Retina (tissue), 1 donor: ENCODE measurements around the gene TMEM123.
"Not testable (repeated sequence)": the region's sequence is repeated elsewhere in the genome, so short reads cannot be mapped to it uniquely, and the experiment has no call there.

Source experiments
- DNase-seq: peaks from one replicate; pipeline ENCODE4 v3.0.0-alpha.2; 2016

Gene TMEM123

DNA sequence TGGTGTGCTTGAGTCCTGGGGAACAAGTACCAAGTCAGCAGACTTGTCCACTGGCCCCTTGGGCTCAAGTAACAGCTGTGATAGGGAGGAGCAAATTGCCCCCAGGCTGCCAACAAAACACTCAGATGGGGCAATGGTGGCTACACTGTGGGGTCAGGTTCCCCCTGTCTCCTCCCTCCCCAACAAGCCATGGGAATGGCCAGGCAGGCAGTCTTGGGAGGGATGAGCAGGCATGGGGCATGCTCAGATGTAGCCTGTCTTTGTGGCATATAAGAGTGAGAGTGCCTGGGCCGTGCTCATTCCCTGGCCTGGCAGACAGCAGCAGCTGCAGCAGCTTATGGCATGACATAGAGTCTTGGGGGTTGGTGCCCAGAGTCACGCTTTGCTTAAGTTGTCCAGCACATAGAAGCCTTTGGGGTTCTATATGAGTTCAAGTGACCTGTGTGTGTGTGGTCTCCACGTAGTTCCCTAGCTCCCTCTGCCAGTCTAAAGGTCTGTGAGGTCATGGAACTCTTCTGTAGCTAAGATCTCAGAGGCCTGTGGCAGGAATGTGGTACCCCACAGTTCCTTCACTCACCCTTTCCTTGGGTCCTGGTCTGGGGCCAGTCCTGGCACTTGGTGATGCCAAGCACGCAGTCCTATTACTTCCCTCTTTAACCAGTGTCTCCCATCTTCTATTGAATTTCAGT lies 60.9 kb downstream of the TMEM123 start:
- DNase-seq, result no peak

DNA sequence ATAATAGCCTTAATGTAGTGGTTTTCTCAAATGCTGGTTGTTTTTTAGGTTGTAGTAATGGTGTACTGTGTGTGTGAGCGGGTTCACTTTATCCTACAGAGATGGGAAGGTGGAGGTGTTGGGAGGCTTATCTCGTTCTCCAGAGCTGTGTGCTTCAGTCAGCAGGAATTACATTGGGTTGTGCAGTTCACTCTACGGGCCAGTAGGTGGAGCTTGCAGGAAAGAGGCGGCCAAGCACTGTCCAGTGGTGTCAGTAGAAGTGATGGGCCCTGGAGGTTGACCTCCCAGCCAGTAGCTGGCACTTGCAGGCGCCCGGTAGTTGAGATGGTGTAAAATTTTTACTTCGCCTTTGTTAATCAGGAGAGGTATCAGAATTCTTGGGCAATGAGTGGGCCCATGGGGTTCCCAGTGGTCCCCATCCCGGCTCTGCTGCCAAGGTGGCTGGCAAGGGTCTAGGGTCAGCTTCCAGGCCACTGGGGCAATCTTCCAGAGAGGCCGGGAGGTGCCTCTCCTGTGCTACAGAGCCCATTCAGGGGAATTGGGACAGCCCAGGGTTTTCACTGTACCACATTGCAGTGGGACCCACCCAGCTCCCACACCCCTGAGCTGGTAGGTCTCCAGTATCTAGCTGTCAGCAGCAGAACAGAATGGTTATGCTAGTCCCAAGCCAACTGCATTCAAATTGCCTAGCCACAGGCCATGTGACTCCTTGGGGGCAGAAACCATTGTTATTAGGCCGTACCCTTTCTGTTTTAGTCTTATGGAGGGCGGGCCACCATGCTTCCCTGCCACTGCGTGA lies 61.7 kb downstream of the TMEM123 start:
- DNase-seq, result peak; percentile 67

DNA sequence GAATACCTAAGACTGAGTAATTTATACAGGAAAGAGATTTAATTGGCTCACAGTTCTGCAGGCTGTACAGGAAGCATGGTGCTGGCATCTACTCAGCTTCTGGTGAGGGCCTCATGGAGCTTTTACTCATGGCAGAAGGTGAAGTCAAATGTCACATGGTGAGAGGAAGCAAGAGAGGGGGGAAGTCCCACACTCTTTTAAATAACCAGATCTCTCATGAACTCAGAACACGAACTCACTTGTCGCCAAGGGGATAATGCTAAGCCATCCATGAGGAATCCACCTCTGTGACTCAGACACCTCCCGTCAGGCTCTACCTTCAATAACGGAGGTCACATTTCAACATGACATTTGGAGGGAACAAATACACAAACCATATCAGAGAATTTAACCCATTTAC lies 63.3 kb downstream of the TMEM123 start:
- no peak for DNase-seq

DNA sequence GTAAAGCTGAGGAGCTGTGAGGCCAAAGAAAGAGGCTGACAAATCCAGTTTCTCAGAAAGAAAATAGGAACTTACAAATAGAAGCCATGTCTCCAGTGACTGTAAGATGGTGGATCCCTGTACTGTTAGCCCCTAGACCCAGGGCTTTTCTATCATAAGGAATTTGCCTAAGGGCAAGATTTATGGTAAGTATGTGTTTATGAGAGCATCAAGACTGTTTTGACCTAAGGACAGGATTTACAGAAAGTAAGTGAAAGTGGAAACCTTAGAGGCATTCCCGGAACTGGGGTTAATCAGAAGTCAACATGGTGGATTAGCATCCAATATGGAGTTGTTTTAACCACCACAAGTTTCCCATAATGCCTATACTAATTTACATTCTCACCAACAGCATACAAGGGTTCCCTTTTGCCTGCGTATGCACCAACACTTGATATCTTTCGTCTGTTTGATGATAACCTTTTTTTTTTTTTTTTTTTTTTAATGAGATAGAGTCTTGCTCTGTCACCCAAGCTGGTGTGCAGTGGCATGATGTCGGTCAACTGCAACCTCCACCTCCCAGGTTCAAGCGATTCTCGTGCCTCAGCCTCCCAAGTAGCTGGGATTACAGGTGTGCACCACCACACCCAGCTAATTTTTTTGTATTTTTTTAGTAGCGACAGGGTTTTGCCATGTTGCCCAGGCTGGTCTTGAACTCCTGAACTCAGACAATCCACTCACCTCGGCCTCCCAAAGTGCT lies 65.4 kb downstream of the TMEM123 start:
- no peak for DNase-seq

DNA sequence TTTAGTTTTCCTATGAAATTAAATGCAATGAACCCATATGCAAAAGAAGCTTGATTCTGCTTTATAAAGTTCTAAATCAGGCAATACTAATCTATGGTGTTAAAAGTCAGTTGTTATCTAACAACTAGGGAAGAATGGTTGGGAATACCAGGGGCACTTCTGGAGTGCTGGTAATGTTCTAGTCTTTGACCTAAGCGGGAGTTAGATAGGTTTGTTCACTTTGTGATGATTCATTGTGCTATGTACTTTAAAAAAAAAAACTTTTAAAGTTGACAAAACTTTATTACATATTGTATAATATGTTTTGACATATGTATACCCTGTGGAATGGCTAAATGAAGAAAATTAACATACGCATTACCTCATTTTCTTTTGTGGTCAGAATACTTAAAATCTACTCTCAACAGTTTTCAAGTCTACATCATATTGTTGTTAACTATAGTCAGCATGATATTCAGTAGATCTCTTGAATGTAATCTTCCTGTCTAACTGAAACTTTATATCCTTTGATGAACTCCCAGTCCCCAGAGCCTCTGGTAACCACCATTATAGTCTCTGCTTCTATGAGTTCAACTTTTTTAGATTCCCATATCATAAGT lies 66.3 kb downstream of the TMEM123 start:
- DNase-seq, result no peak

DNA sequence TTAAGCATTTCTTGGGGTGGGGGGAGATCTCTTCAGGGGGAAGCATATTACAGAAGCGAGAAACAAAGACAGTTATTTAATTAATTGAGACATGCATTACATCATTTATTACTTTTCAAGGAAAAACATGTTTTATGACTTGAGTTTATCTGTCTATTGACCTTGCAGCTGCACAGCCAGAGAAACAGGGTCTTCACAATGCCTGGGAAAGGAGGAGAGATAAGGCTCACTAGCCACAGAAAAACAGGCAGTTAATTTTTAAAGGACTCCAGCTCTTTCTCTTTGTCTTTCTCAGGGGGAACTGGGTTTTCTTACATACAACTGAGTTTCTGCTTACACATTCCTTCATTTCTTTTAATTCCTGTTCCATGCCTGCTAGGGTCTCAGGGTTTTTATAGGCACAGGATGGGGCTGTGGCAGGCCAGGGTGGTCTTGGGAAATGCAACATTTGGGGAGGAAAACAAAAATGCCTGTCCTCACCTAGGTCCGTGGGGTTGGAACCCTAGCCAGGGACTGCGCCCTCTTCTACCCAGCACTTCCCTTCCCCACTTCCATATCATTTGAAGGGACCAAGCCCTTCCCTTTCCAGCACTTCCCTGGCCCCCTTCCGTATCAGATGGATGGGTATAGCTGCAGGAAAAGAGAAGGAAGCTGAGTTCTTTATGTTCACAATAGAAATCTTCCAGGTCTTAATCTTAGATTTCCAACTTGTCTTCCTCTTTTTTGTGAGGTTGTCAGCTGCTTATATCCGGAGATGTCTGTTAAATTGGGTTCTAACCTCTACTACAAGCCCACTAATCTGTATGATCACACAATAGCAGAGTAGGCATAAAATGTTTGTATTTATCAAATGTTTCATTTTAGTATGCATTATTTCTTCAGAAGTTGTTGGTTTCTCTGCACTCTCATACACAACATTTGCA lies 67.2 kb downstream of the TMEM123 start:
- no peak for DNase-seq

DNA sequence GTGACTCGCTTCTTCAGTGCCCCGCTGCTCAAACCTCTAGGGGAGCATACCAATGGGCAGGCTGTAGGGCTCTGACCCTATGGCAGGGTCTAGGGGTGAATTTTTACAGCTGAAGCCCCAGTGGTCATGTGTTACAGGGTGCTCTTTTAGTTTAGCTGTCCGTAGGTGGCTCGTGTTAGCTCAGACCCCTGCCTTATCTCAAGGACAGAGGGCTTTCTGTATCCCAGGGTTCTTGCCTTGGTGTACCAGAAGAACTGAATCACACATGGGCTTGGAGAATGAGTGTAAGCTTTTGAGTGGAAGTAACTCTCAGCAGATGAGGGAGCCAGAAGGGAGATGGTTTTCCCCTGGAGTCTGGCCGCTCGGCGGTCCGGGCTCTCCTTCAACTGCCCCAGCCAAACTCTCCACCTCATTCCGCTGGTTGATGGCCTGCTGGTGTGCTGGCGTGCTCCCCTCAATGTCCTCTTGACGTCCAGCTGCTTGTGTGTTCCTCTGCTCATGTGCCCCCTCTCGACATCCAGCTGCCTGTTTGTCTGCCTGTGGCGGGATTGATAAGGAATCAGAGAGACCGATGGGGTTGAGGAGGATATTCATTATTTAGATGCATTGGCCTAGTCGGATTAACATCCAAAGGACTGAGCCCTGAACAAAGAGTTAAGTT lies 68.0 kb downstream of the TMEM123 start:
- no peak for DNase-seq

DNA sequence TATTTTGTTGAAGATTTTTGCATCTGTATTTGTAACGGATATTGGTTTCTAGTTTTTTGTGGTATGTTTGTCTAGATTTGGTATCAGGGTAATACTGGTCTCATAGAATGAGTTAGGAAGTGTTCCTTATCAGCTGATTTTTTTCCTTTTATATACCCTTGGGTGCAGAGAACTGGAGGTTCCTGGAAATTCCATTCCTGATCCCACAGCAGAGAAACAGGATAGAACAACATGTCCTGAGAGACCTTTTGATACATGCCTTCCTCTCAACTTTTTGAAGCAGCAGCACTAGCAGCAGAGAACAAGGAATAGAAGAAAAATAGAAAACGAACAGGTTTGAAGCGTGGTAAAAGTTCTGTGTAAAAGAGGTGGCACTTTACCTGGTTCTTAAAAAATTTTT lies 68.7 kb downstream of the TMEM123 start:
- DNase-seq, result no peak

DNA sequence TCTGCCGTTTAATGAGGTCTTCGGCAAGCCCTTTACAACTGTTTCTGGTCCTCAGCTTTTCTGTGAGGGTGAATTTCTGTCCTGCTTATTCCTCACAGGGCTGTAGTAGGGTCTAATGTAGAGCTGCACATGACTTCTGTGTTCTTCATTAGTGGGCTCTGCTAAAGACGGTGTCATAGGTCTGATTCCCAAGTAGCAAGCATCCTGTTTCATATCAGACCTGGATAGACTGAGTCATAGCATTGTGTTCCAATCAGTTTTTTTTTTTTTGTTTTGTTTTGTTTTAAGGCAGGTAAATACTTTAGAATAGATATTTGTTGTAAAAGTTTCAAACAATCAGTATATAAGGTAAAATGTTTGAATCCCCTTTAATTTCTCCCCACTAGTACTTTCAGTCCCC lies 70.2 kb downstream of the TMEM123 start:
- DNase-seq, result no peak

DNA sequence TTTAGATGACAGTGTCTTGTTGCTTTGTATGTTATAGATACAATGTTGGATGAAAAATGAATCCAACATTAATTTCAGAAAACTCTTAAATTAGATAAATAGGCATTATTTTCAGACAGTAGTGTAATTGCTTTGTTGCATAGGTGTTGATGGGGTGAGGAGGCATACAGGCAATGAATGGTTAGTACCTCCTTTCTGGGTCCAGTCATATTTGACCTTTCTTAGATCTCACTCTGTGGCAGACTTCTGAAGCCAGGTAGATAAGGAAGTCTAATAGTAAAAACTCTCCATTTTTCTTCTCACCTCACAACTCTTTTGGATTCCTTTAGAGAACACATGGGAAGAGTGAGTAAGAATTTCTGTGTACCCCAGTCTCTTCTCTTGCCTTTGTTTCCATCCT lies 73.7 kb downstream of the TMEM123 start:
- no peak for DNase-seq

DNA sequence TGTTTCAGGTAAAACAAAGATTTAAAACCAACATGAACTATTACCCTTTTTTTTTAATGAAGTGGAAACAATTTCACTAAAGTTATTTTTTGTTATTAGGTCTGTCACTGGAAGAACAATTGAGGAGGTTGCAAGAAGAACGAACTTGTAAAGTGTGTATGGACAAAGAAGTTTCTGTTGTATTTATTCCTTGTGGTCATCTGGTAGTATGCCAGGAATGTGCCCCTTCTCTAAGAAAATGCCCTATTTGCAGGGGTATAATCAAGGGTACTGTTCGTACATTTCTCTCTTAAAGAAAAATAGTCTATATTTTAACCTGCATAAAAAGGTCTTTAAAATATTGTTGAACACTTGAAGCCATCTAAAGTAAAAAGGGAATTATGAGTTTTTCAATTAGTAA lies 74.7 kb downstream of the TMEM123 start:
- DNase-seq, result no peak

DNA sequence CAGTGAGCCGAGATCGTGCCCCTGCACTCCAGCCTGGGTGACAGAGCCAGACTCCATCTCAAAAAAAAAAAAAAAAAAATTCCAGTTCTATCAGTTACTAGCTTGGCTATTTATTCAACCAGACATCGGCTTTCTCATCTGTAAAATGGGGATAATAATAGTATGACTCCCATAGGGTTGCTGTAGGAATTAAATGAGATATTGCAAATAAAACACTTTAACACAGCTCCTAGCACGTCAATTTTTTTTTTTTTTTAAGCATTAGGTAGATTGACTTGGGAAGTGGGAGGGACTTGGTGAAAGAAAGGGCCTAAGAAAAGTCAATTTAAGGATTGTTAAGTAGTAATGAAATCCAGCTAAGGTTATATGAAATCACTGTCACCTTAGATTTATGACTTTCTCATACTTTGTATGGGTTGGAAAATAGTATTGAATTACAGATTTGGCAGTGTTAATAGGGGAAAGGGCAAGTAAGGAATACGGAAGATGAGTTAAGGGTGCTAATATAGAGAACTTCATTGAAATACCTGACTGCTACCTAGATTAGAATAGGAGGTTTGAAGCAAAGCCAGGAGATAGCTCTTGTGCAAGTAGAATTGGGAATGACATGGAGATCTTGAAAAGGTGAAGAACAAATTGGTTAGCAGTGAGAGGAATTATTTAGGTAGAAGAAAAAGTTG lies 76.7 kb downstream of the TMEM123 start:
- no peak for DNase-seq

DNA sequence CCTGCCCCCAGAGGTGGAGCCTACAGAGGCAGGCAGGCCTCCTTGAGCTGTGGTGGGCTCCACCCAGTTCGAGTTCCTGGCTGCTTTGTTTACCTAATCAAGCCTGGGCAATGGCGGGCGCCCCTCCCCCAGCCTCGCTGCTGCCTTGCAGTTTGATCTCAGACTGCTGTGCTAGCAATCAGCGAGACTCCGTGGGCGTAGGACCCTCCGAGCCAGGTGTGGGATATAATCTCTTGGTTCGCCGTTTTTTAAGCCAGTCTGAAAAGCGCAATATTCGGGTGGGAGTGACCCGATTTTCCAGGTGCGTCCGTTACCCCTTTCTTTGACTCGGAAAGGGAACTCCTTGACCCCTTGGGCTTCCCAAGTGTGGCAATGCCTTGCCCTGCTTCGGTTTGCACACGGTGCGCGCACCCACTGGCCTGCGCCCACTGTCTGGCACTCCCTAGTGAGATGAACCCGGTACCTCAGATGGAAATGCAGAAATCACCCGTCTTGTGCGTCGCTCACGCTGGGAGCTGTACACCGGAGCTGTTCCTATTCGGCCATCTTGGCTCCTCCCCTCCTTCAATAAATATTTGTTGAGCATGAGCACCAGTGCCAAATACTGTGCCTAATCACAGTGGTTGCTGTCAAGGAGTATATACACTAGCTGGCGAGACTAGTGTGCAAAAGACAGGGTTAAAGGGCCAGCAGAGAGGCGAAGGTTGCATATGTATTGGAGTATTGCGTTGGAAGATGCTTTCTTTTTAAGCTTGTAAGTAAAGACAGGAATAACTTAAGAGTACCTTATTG lies 77.7 kb downstream of the TMEM123 start:
- DNase-seq, result not testable (repeated sequence)

DNA sequence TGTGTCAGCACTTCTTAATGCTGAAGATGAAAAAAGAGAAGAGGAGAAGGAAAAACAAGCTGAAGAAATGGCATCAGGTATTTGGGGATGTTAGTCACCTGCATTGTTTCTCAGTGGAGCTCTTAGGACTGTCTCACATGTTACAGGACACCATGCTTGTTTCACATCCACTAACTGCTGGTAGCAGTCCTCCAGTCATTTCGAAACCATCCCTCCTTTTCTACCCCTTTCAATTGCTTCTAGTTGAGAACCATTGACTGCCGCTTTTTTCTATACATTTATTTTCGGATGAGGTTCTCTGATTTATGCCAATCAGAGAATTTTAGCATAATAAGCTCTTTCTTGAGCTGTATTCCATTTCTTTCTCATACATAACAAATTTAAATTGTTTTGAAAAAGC lies 84.1 kb downstream of the TMEM123 start:
- no peak for DNase-seq

DNA sequence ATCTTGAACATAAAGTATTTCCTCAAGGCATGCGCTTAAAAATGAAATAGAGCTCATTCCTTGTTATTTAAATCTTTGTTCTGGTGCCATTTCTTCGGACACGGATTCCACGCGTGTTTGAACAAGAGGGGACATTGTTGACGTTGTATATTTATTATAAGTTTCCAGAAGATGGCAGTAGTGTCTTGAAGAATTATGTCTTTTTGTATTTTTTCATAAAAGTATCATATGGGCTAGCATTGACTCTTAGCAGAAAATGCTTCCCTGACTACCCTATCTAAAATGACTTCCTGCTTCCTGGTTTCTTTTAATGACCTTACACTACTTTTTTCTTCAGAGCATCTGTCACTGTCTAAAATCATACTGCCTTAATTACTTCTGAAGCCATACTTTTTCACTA lies 85.2 kb downstream of the TMEM123 start:
- DNase-seq, result no peak

DNA sequence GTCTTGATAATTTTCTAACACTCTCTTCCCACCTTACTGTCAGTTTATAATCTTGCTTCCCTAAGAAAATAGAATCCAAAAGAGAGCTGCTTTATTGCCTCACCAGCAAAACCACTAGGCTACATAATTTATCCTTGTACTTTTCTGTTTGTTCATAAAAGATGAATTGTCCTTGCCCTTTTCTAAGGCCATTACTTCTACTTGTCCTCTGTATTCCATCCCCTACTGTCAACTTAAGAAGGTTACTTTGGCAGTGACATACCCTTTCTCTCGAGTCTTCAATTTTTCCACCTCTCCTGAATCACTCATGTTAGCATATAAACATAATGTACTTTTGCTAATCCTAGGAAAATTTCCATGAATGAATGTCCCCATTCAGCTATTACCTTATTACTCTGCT lies 87.6 kb downstream of the TMEM123 start:
- no peak for DNase-seq

DNA sequence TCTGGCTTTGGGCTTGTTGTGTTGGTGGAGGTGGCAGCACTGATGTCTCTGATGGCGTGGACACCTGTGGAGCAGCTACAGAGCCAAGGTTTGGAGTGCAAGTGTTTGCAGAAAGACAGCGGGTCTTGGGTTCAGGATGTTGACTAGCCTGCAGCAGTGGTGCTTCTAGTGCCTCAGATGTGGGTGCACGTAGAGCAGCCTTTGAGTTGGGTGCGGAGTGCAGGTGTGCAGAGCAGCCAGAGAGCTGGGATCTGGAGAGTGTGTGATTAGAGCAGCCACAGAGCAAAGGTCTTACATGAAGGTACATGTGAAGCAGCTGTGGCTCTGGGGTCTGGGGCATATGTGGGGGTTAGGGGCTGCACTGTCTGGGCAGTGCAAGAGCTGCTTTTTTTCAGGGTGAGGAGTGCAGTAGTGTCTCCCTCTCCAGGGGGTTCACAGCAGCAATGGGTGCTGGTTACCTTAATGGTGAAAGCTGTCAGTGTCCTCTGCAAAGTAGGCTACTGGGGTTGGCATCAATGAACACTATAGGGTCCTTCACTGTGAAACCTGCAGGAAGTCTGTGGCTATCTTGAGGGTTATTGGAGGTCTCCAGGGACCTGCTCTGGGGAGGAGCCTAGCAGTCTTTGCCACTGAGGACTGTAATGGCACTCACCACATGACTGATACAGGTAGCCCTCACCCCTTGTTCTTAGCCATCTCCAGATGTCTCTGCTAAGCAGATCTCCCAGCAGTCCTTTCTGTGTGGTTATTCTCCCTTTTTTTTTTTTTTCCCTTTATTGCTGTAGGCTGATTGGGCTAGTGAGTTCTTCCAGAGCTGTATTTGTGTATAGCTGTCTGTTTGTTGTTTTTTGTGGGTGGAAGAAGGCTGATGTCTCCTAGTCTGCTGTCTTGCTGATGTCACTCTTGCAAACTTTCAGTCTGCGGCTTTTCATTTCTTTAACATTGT lies 91.2 kb downstream of the TMEM123 start:
- DNase-seq, result no peak

DNA sequence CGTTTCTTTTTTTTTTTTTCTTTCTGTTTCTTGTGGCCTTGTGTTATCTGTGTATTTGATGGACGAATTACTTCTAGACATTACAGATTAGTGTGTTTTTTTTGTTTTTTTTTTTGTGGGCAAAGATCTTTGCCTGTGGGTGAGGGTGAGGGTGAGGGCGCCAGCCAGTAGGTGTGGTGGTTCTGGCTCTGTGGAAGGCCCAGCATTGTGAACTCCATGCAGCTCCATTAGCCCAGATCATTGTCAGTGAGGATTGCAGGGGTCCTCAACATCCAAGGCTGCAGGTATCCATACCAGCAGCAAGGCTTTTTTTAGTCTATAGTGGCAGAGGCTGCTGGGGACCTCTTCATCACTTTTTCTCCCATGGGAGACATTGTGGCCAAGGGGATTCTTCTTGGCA lies 91.9 kb downstream of the TMEM123 start:
- DNase-seq, result no peak

DNA sequence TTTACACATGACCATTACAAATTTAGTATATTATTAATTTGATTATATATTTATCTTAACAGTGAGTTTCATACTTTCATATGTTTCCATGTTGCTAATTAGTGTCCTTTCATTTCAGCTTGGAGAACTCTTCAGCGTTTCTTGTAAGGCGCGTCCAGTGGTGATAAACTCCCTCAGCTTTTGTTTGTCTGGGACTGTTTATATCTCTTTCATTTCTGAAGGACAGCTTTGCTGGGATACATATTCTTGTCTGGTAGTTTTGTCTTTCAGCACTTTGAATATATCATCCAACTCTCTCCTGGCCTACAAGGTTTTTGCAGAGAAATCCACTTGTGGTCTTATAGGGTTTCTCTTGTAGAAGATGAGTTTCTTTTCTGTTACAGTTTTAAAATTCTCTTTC lies 93.2 kb downstream of the TMEM123 start:
- no peak for DNase-seq
